Esophagus muscularis mucosa (tissue), 4 donors: ENCODE results near the gene RPL28. TPM values are rescaled to one million over a fixed set of nuclear protein-coding genes. Genes with fewer than 3 reads are reported as not detected.

Source experiments
- DNase-seq: peaks from one replicate; pipeline ENCODE4 v3.0.0-alpha.2; 2017; ENCODE audit errors: extremely low spot score
- H3K27ac ChIP-seq, 4 donors: fragments of 200-600 bp; sonication (generic); replicated peaks in 1 of 4; 1 replicate in 3 of 4; 2 replicates in 1 of 4; pipeline ENCODE4 v1.5.1; 2016 to 2019; ENCODE audit warnings: mild to moderate bottlenecking in 1 of 4
- H3K27me3 ChIP-seq, 4 donors: fragments of 200-600 bp; sonication (generic); one replicate each; pipeline versions ENCODE4 v1.5.1 to v1.6.0; 2016 to 2019
- H3K36me3 ChIP-seq, 4 donors: fragments of 200-600 bp; sonication (generic); one replicate each; pipeline ENCODE4 v1.5.1; 2016 to 2019
- H3K4me1 ChIP-seq, 4 donors: fragments of 200-600 bp; sonication (generic); one replicate each; pipeline ENCODE4 v1.5.1; 2016 to 2019
- H3K4me3 ChIP-seq, 4 donors: fragments of 200-600 bp; sonication (generic); 1 replicate in 2 of 4; 2 replicates in 2 of 4; pipeline ENCODE4 v1.5.1; 2016 to 2019; ENCODE audit warnings: mild to moderate bottlenecking in 4 of 4, moderate library complexity in 1 of 4
- H3K9me3 ChIP-seq, 4 donors: fragments of 200-600 bp; sonication (generic); 1 replicate in 3 of 4; 2 replicates in 1 of 4; pipeline ENCODE4 v1.5.1; 2016 to 2019
- CTCF ChIP-seq, 3 experiments: fragments of 200-600 bp in 2 of 3; fragments of 450-650 bp in 1 of 3; sonication (generic) in 2 of 3; IDR thresholded peaks; one replicate each; pipeline ENCODE4 v1.5.1; 2017 to 2019; ENCODE audit warnings: antibody characterized with exemption in 3 of 3, mild to moderate bottlenecking in 2 of 3, moderate library complexity in 1 of 3
- EP300 ChIP-seq: sonication (generic); formaldehyde crosslinking; IDR thresholded peaks from one replicate; pipeline ENCODE4 v1.6.1; 2017; ENCODE audit warnings: antibody characterized with exemption
- POLR2A ChIP-seq: fragments of 450-650 bp; IDR thresholded peaks from one replicate; pipeline ENCODE4 v1.6.1; 2017; ENCODE audit warnings: antibody characterized with exemption, moderate library complexity, mild to moderate bottlenecking, low read depth
- POLR2AphosphoS5 ChIP-seq, 2 donors: sonication (generic); formaldehyde crosslinking; IDR thresholded peaks; one replicate each; pipeline ENCODE4 v1.6.1; 2017; ENCODE audit warnings: antibody characterized with exemption in 2 of 2
- WGBS: methylation state at CpG from one replicate; pipeline ENCODE4 v1.1.5; 2018; 5-methylcytosine and 5-hydroxymethylcytosine counted together
- intact Hi-C: fragments of 100-400 bp; cut with DNase I; formaldehyde crosslinking; loops from one replicate; pipeline ENCODE4 v1.15.1; 2023
- total RNA-seq, 4 donors: library from RNA; depleted of rRNA; stranded (reverse); fragments of >200 nt; gene quantifications; one replicate each; pipeline versions ENCODE4 v1.1.0 to v1.2.1, GENCODE V29; 2016

RPL28 gene
- total RNA-seq, 4 donors from 2014 or later: 263 to 419 (median 369) TPM

- no peak for DNase-seq
- Histone ChIP-seq H3K27ac (no peak overlapping the region), H3K27me3 (peaks cover 5 to 46% (median 25%) of the 10 kb centered on the region in 4 donors), H3K4me1 (peaks cover 14 to 25% (median 24%) of the 10 kb centered on the region in 4 donors), H3K4me3 (peak overlapping the region; percentile 24 to 45 (median 26)), H3K36me3 (peaks cover 5 to 32% (median 17%) of the 10 kb centered on the region in 4 donors), H3K9me3 (no peaks in the 10 kb centered on the region)
- intact Hi-C loops: no loop called here
- 4% methylated on average over 27 of the region's 57 CpGs for WGBS
- TF ChIP-seq POLR2AphosphoS5 (IDR thresholded peaks at IDR 0.05) (no peak), EP300 (no peak), CTCF (IDR thresholded peaks at IDR 0.05) (no peak), POLR2A (no peak)
Observed at GRCh38 chr19:55451965-55452748, 66.4 kb downstream of the RPL28 start.

Other genes with a start within 250 kb of the RPL28 start
- 1 to 10 TPM in 1 of 4 donors, not detected in 3; 2.0 TPM for gene TNNT1, start 236.7 kb upstream of the RPL28 start, total RNA-seq
- gene TNNI3, start 228.2 kb upstream of the RPL28 start, total RNA-seq: not detected
- gene DNAAF3, start 219.3 kb upstream of the RPL28 start, total RNA-seq: under 1 TPM in 1 of 4 donors, not detected in 3; 0.83 TPM
- 1 to 10 TPM in 2 of 4 donors, under 1 TPM in 1, not detected in 1; 0.80 to 2.1 (median 1.7) TPM for gene SYT5, start 205.6 kb upstream of the RPL28 start, total RNA-seq
- gene PTPRH, start 176.4 kb upstream of the RPL28 start, total RNA-seq: 1 to 10 TPM in 2 of 4 donors, under 1 TPM in 2; 0.42 to 2.7 (median 1.4) TPM
- 1 to 10 TPM; 1.7 to 2.8 (median 2.4) TPM for gene TMEM86B, start 157.2 kb upstream of the RPL28 start, total RNA-seq
- gene PPP6R1, start 126.9 kb upstream of the RPL28 start, total RNA-seq: 10 to 100 TPM; 37.4 to 75.5 (median 45.6) TPM
- 10 to 100 TPM; 28.5 to 44.0 (median 32.2) TPM for gene HSPBP1, start 105.8 kb upstream of the RPL28 start, total RNA-seq
- gene BRSK1, start 101.9 kb upstream of the RPL28 start, total RNA-seq: 10 to 100 TPM in 1 of 4 donors, 1 to 10 TPM in 3; 3.3 to 16.9 (median 6.7) TPM
- 1 to 10 TPM in 3 of 4 donors, under 1 TPM in 1; 0.83 to 5.2 (median 2.7) TPM for gene TMEM150B, start 60.6 kb upstream of the RPL28 start, total RNA-seq
- gene KMT5C, start 46.1 kb upstream of the RPL28 start, total RNA-seq: 1 to 10 TPM; 5.0 to 8.7 (median 8.1) TPM
- gene COX6B2, start 31.2 kb upstream of the RPL28 start, total RNA-seq: under 1 TPM in 1 of 4 donors, not detected in 3; 0.19 TPM
- gene GARIN5B, start 22.7 kb upstream of the RPL28 start, total RNA-seq: not detected
- gene IL11, start 15.5 kb upstream of the RPL28 start, total RNA-seq: under 1 TPM in 2 of 4 donors, not detected in 2; 0.33 to 0.34 TPM
- gene TMEM190, start 9.1 kb upstream of the RPL28 start, total RNA-seq: not detected
- 1 to 10 TPM in 2 of 4 donors, under 1 TPM in 2; 0.83 to 7.5 (median 1.00) TPM for gene TMEM238, start 1.6 kb upstream of the RPL28 start, total RNA-seq
- gene UBE2S, start 21.9 kb downstream of the RPL28 start, total RNA-seq: 10 to 100 TPM in 3 of 4 donors, 1 to 10 TPM in 1; 9.1 to 37.9 (median 22.0) TPM
- gene SHISA7, start 57.4 kb downstream of the RPL28 start, total RNA-seq: under 1 TPM in 2 of 4 donors, not detected in 2; under 0.01 to 0.13 TPM
- 100 to 1,000 TPM in 1 of 4 donors, 10 to 100 TPM in 3; 66.8 to 104 (median 77.7) TPM for gene ISOC2, start 75.7 kb downstream of the RPL28 start, total RNA-seq
- gene C19orf85, start 78.8 kb downstream of the RPL28 start, total RNA-seq: not detected
- gene ZNF628, start 90.7 kb downstream of the RPL28 start, total RNA-seq: 10 to 100 TPM in 3 of 4 donors, 1 to 10 TPM in 1; 5.1 to 16.6 (median 11.9) TPM
- gene NAT14, start 99.3 kb downstream of the RPL28 start, total RNA-seq: 10 to 100 TPM in 3 of 4 donors, 1 to 10 TPM in 1; 5.8 to 14.2 (median 10.2) TPM
- gene SSC5D, start 102.5 kb downstream of the RPL28 start, total RNA-seq: 10 to 100 TPM in 3 of 4 donors, 1 to 10 TPM in 1; 9.5 to 41.2 (median 14.6) TPM
- gene SBK2, start 151.2 kb downstream of the RPL28 start, total RNA-seq: not detected
- 1 to 10 TPM in 2 of 4 donors, under 1 TPM in 1, not detected in 1; 0.83 to 1.5 (median 1.5) TPM for gene SBK3, start 159.6 kb downstream of the RPL28 start, total RNA-seq
- 10 to 100 TPM in 1 of 4 donors, 1 to 10 TPM in 3; 4.2 to 11.1 (median 8.1) TPM for gene ZNF579, start 194.9 kb downstream of the RPL28 start, total RNA-seq
- 10 to 100 TPM in 2 of 4 donors, 1 to 10 TPM in 2; 8.3 to 17.3 (median 11.4) TPM for gene FIZ1, start 213.6 kb downstream of the RPL28 start, total RNA-seq
- gene ZNF524, start 214.4 kb downstream of the RPL28 start, total RNA-seq: 10 to 100 TPM; 20.5 to 36.2 (median 27.9) TPM
- gene ZNF865, start 219.7 kb downstream of the RPL28 start, total RNA-seq: 10 to 100 TPM in 2 of 4 donors, 1 to 10 TPM in 2; 7.5 to 15.4 (median 10.2) TPM
- 1 to 10 TPM; 2.5 to 6.3 (median 4.0) TPM for gene ZNF784, start 238.6 kb downstream of the RPL28 start, total RNA-seq